ENCODE data around the gene SCGB1C2. TPM values are rescaled to one million over a fixed set of nuclear protein-coding genes. Genes with fewer than 3 reads are reported as not detected.

SCGB1C2 gene
- total RNA-seq, 1 donor = not detected

DNA sequence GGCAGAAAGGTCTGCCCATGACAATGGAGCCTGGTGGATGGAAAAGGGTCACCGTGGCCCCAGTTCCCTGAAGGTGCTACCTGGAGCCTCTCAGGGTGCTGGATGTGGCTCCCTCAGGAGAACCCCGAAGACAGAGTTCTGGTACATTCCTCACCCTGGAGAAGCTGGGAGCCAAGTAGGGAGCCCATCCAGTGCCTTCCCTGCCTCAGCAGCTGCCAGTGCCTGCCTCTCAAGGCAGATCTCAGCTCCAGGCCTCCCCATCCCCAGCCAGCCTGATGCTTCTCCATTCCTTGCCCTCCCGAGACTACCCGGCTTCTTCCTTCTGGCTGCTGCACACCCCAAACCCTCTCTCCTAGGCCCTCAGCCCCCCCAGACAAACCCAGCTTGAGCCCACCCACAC, 20.5 kb downstream of the SCGB1C2 start:
- no peak for DNase-seq (ENCODE audit: low read depth)
- TF ChIP-seq, protein P1, sequence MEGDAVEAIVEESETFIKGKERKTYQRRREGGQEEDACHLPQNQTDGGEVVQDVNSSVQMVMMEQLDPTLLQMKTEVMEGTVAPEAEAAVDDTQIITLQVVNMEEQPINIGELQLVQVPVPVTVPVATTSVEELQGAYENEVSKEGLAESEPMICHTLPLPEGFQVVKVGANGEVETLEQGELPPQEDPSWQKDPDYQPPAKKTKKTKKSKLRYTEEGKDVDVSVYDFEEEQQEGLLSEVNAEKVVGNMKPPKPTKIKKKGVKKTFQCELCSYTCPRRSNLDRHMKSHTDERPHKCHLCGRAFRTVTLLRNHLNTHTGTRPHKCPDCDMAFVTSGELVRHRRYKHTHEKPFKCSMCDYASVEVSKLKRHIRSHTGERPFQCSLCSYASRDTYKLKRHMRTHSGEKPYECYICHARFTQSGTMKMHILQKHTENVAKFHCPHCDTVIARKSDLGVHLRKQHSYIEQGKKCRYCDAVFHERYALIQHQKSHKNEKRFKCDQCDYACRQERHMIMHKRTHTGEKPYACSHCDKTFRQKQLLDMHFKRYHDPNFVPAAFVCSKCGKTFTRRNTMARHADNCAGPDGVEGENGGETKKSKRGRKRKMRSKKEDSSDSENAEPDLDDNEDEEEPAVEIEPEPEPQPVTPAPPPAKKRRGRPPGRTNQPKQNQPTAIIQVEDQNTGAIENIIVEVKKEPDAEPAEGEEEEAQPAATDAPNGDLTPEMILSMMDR (IDR thresholded peaks at IDR 0.05; ENCODE audit: insufficient read depth, low read depth, low read length) = no peak

DNA sequence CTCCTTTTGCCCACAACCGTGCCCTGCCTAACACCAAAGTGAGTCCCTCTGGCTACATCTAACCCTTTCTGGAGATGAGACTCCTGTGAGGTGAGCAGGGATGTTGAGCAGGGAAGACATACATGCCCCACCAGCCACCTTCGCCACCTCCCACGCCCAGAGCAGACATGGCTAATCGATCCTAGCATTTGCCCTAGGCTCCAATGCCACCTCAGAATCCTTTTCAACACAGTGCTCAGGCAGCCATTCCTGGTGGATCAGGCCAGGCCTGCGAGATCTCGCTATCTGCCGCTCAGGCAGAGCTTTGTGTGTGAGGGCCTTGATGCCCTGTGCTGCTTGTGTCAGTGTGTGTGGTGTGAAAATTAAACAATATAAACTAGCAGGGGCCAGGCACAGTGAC, 21.0 kb downstream of the SCGB1C2 start:
- DNase-seq (ENCODE audit: low read depth) = no peak
- H3K4me3 ChIP-seq (ENCODE audit: low read depth, low read length) = no peak overlapping the region
- TF ChIP-seq, protein P1 (IDR thresholded peaks at IDR 0.05; ENCODE audit: insufficient read depth, low read depth, low read length) = no peak

More for the DNA sequence above, 20.5 kb downstream of the SCGB1C2 start:
- H3K4me3 ChIP-seq (ENCODE audit: low read depth, low read length) = no peak overlapping the region

DNA sequence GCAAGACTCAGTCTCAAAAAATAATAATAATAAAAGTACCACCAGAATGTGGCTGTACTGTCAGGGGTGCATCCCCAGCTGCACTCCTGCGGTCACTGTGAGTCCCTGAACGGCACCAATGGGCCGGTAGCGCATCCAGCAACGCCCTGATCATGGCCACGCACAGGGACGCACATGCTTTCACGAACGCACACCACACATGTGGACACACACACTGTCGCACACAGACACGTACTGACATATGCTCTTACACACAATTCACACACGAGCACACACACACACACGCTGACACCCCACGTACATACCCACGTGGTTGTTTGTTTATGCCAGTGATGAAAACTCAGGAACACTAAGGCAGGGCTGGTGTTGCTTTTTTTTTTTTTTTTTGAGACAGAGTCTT, 22.2 kb downstream of the SCGB1C2 start:
- TF ChIP-seq, protein P1 (IDR thresholded peaks at IDR 0.05; ENCODE audit: insufficient read depth, low read depth, low read length) = no peak
- H3K4me3 ChIP-seq (ENCODE audit: low read depth, low read length) = no peak overlapping the region
- no peak for DNase-seq (ENCODE audit: low read depth)

DNA sequence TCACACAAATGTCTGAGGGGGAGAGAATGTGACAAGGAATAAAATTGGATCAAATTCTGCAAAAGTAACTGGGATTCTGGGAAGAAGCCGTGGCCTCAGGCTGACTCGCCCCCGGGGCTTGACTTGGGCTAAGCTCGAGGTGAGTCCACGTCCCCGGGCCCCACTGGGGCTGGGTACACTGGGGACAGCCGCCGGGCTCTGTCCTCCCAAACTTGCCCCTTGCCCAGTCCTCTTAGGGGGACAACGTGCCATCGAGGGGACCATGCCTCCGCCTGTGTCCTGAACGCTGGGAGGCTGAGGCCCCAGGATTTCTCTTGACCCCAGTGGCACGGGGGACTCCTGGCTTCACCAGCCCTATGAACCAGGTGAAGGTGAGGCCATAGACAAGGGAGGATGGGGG, 23.0 kb downstream of the SCGB1C2 start:
- no peak overlapping the region for H3K4me3 ChIP-seq (ENCODE audit: low read depth, low read length)
- TF ChIP-seq, protein P1 (IDR thresholded peaks at IDR 0.05; ENCODE audit: insufficient read depth, low read depth, low read length) = no peak
- no peak for DNase-seq (ENCODE audit: low read depth)

DNA sequence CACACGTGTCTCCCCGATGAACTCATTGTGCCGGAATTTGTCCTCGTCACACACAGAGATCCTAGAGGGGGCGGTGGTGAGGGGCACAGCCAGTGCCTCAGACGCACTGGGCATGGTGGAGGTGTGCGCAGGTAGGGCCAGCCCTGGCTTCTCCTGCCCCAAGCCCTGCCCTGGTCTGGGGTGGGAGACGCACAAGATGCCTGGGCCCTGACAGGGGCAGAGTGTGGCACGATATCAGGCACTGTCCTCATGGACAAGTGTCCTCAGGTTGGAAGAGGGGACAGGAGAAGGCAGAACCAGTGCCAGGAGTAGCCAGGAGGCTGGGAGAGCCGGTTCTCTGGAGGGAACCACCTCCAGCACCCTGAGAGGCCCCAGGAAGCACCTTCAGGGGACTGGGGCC, 24.1 kb downstream of the SCGB1C2 start:
- no peak for DNase-seq (ENCODE audit: low read depth)
- H3K4me3 ChIP-seq (ENCODE audit: low read depth, low read length) = no peak overlapping the region
- TF ChIP-seq, protein P1 (IDR thresholded peaks at IDR 0.05; ENCODE audit: insufficient read depth, low read depth, low read length) = no peak

DNA sequence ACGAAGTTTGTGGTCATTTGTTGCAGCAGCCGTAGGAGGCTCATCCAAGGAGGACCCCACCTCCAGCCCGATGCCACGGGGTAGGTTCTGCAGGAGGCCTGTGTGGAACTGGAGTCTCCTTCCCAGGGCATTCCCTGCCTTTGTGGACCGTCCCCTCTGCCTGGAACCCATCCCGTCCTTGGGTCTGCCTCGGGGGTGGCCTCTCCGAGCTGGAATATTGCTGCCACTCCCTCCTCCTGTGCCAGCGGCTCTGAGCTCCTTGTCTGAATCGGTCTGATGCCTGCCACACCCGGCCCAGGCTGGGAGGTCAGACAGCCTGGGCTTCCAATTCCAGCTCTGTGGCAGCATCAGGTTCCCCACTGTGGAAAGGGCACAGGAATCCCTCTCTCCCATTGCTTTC, 25.3 kb downstream of the SCGB1C2 start:
- no peak overlapping the region for H3K4me3 ChIP-seq (ENCODE audit: low read depth, low read length)
- TF ChIP-seq, protein P1 (IDR thresholded peaks at IDR 0.05; ENCODE audit: insufficient read depth, low read depth, low read length) = no peak
- no peak for DNase-seq (ENCODE audit: low read depth)

GRCh38 chr17:163514-164098, 26.2 kb downstream of the SCGB1C2 start:
- TF ChIP-seq, protein P1 (IDR thresholded peaks at IDR 0.05; ENCODE audit: insufficient read depth, low read depth, low read length) = no peak

More at GRCh38 chr17:163514-164098, 26.2 kb downstream of the SCGB1C2 start:
- no peak overlapping the region for H3K4me3 ChIP-seq (ENCODE audit: low read depth, low read length)
- no peak for DNase-seq (ENCODE audit: low read depth)

Measured in fibroblast of villous mesenchyme (primary cell).